Peyer's patch (tissue), 4 donors: Measurements from ENCODE around the gene B4GAT1.

Experiments used
- POLR2A ChIP-seq, 2 donors: fragments of 450-650 bp; IDR thresholded peaks; one replicate each; pipeline ENCODE4 v1.5.1; 2017; ENCODE audit warnings: antibody characterized with exemption in 2 of 2, mild to moderate bottlenecking in 2 of 2, moderate library complexity in 2 of 2
- TF ChIP-seq, protein P1 (sequence below), 6 experiments: fragments of 450-650 bp in 4 of 6; fragments of 200-600 bp in 2 of 6; sonication (generic) in 1 of 6; IDR thresholded peaks; one replicate each; pipeline ENCODE4 v1.5.1; 2017 to 2019; ENCODE audit warnings: antibody characterized with exemption in 6 of 6, mild to moderate bottlenecking in 3 of 6, moderate library complexity in 1 of 6

DNA sequence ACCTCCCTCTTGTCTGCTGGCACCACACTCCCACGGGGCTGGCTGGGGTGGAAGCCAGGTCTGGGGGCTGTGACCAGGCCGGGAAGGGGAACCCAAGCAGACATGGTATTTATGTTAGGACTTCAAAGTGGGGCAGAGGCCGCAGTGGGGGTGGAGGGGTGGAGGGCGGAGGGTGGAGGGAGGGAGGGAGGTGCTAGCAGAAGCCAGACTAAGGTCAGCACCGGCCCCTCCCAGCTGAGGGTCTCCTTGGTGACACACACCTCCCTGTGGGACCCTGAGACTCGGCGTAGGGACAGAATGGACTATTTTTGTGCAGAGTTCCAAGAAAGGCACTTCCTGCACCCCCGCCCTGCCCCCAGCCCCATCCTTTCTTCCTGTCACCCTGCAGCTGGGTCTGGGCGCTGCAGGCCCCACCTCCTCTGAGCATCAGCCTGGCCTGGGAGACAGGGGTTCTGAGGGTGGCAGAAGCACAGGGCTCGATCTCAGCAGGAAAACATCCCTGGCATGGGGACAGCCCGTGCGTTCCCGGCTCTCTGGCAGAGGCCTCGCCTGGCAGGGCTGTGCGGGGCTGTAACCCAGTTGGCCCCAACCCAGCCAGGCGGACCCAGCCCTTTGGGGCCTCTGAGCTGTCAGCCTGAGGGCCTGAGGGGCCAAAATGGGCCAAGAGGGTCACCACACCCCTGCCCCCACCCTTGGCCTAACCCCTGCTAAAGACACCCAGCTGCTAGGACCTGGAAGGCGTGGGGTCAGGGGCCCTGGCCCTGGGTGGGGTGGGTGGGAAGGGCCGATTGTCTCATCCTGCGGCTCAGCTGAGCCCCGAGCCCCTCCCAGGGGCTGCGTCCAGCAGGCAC, 20.9 kb downstream of the B4GAT1 start:
- TF ChIP-seq, protein P1, sequence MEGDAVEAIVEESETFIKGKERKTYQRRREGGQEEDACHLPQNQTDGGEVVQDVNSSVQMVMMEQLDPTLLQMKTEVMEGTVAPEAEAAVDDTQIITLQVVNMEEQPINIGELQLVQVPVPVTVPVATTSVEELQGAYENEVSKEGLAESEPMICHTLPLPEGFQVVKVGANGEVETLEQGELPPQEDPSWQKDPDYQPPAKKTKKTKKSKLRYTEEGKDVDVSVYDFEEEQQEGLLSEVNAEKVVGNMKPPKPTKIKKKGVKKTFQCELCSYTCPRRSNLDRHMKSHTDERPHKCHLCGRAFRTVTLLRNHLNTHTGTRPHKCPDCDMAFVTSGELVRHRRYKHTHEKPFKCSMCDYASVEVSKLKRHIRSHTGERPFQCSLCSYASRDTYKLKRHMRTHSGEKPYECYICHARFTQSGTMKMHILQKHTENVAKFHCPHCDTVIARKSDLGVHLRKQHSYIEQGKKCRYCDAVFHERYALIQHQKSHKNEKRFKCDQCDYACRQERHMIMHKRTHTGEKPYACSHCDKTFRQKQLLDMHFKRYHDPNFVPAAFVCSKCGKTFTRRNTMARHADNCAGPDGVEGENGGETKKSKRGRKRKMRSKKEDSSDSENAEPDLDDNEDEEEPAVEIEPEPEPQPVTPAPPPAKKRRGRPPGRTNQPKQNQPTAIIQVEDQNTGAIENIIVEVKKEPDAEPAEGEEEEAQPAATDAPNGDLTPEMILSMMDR (IDR thresholded peaks at IDR 0.05) = no peak
- no peak for TF ChIP-seq POLR2A (IDR thresholded peaks at IDR 0.05)
